Stomach smooth muscle (tissue), 2 donors: ENCODE measurements around the gene PAFAH1B1.
"Not testable (repeated sequence)": the region's sequence is repeated elsewhere in the genome, so short reads cannot be mapped to it uniquely, and the experiment has no call there.

Experiments
- H3K27ac ChIP-seq: one replicate; pipeline ENCODE4 v1.7.0; 2013; ENCODE audit warnings: mild to moderate bottlenecking, low read length, inconsistent platforms
- H3K27me3 ChIP-seq, 2 donors: one replicate each; pipeline ENCODE4 v1.7.0; 2013; ENCODE audit warnings: low read length in 2 of 2; ENCODE audit not compliant: insufficient read depth in 2 of 2, control insufficient read depth in 1 of 2
- H3K36me3 ChIP-seq, 2 donors: one replicate each; pipeline ENCODE4 v1.7.0; 2013; ENCODE audit warnings: low read length in 2 of 2; ENCODE audit not compliant: control insufficient read depth in 2 of 2, insufficient read depth in 2 of 2
- H3K4me1 ChIP-seq: one replicate; pipeline ENCODE4 v1.7.0; 2013; ENCODE audit warnings: low read length; ENCODE audit not compliant: control insufficient read depth, insufficient read depth
- H3K4me3 ChIP-seq, 2 donors: one replicate each; pipeline ENCODE4 v1.7.0; 2013; ENCODE audit warnings: low read length in 2 of 2
- H3K9ac ChIP-seq, 2 donors: one replicate each; pipeline ENCODE4 v1.7.0; 2013; ENCODE audit warnings: low read length in 2 of 2, mild to moderate bottlenecking in 1 of 2
- H3K9me3 ChIP-seq, 2 donors: one replicate each; pipeline ENCODE4 v1.7.0; 2013; ENCODE audit warnings: low read length in 2 of 2; ENCODE audit not compliant: control insufficient read depth in 2 of 2
- donor health status: healthy.
- donor health status: Pancreatic carcinoma.

The PAFAH1B1 gene

GRCh38 chr17:2615882-2616281, 22.4 kb downstream of the PAFAH1B1 start:
- Histone ChIP-seq H3K4me1 (no peaks in the 10 kb centered on the region), H3K9ac (no peak overlapping the region)

GRCh38 chr17:2621241-2621640, 27.8 kb downstream of the PAFAH1B1 start:
- Histone ChIP-seq H3K36me3 (no peaks in the 10 kb centered on the region), H3K4me1 (peaks cover 3% of the 10 kb centered on the region), H3K4me3 (no peak overlapping the region), H3K9me3 (no peaks in the 10 kb centered on the region), H3K9ac (no peak overlapping the region), H3K27ac (no peak overlapping the region), H3K27me3 (no peaks in the 10 kb centered on the region)

More at GRCh38 chr17:2615882-2616281, 22.4 kb downstream of the PAFAH1B1 start:
- no peak overlapping the region for H3K4me3 ChIP-seq
- H3K36me3 ChIP-seq: no peaks in the 10 kb centered on the region
- no peaks in the 10 kb centered on the region for H3K27me3 ChIP-seq
- H3K9me3 ChIP-seq: no peaks in the 10 kb centered on the region
- no peak overlapping the region for H3K27ac ChIP-seq

GRCh38 chr17:2621951-2622405, 28.5 kb downstream of the PAFAH1B1 start:
- H3K36me3 ChIP-seq, H3K4me3 ChIP-seq, H3K4me1 ChIP-seq: not testable (repeated sequence)

GRCh38 chr17:2622721-2623301, 29.4 kb downstream of the PAFAH1B1 start:
- not testable (repeated sequence) for H3K4me3 ChIP-seq, H3K4me1 ChIP-seq, H3K36me3 ChIP-seq, H3K27ac ChIP-seq, H3K9me3 ChIP-seq, H3K27me3 ChIP-seq, H3K9ac ChIP-seq

More at GRCh38 chr17:2621951-2622405, 28.5 kb downstream of the PAFAH1B1 start:
- H3K9ac ChIP-seq, H3K27ac ChIP-seq, H3K27me3 ChIP-seq, H3K9me3 ChIP-seq: not testable (repeated sequence)

GRCh38 chr17:2624292-2624731, 30.9 kb downstream of the PAFAH1B1 start:
- no peak overlapping the region for H3K9ac ChIP-seq
- no peaks in the 10 kb centered on the region for H3K36me3 ChIP-seq
- H3K9me3 ChIP-seq: no peaks in the 10 kb centered on the region
- peaks cover 3% of the 10 kb centered on the region for H3K4me1 ChIP-seq
- no peak overlapping the region for H3K27ac ChIP-seq
- no peaks in the 10 kb centered on the region for H3K27me3 ChIP-seq
- no peak overlapping the region for H3K4me3 ChIP-seq

GRCh38 chr17:2626626-2627219, 33.3 kb downstream of the PAFAH1B1 start:
- not testable (repeated sequence) for H3K27ac ChIP-seq, H3K27me3 ChIP-seq, H3K4me3 ChIP-seq, H3K9me3 ChIP-seq, H3K9ac ChIP-seq, H3K36me3 ChIP-seq
- H3K4me1 ChIP-seq: peaks cover 10% of the 10 kb centered on the region

GRCh38 chr17:2628922-2629321, 35.5 kb downstream of the PAFAH1B1 start:
- not testable (repeated sequence) for H3K36me3 ChIP-seq, H3K9me3 ChIP-seq, H3K27me3 ChIP-seq, H3K27ac ChIP-seq, H3K4me1 ChIP-seq, H3K9ac ChIP-seq, H3K4me3 ChIP-seq

GRCh38 chr17:2631211-2631610, 37.8 kb downstream of the PAFAH1B1 start:
- H3K4me1 ChIP-seq: peaks cover 8% of the 10 kb centered on the region

GRCh38 chr17:2634361-2634960, 41.0 kb downstream of the PAFAH1B1 start:
- Histone ChIP-seq H3K27me3 (no peaks in the 10 kb centered on the region), H3K36me3 (peaks cover 0 to 2% of the 10 kb centered on the region in 2 donors), H3K4me1 (peaks cover 8% of the 10 kb centered on the region), H3K27ac (no peak overlapping the region), H3K9ac (no peak overlapping the region), H3K4me3 (no peak overlapping the region), H3K9me3 (no peaks in the 10 kb centered on the region)

More at GRCh38 chr17:2631211-2631610, 37.8 kb downstream of the PAFAH1B1 start:
- Histone ChIP-seq H3K9me3 (no peaks in the 10 kb centered on the region), H3K4me3 (no peak overlapping the region), H3K36me3 (no peaks in the 10 kb centered on the region), H3K27ac (no peak overlapping the region), H3K9ac (no peak overlapping the region), H3K27me3 (no peaks in the 10 kb centered on the region)

- Histone ChIP-seq H3K9ac (no peak overlapping the region), H3K9me3 (no peaks in the 10 kb centered on the region), H3K27ac (no peak overlapping the region), H3K36me3 (peaks cover 0 to 2% of the 10 kb centered on the region in 2 donors), H3K4me1 (peaks cover 6% of the 10 kb centered on the region), H3K27me3 (no peaks in the 10 kb centered on the region), H3K4me3 (no peak overlapping the region)
These were observed 41.8 kb downstream of the PAFAH1B1 start for GRCh38 chr17:2635241-2635640.

- H3K27me3 ChIP-seq: no peaks in the 10 kb centered on the region
- no peak overlapping the region for H3K9ac ChIP-seq
- H3K4me1 ChIP-seq: peaks cover 6% of the 10 kb centered on the region
- H3K36me3 ChIP-seq: peaks cover 0 to 2% of the 10 kb centered on the region in 2 donors
- H3K27ac ChIP-seq: no peak overlapping the region
- no peaks in the 10 kb centered on the region for H3K9me3 ChIP-seq
- no peak overlapping the region for H3K4me3 ChIP-seq
These were observed 42.2 kb downstream of the PAFAH1B1 start for GRCh38 chr17:2635675-2636074.
